GM18511 (cell line): ENCODE results near the gene SLC29A1.
"Not testable (repeated sequence)": the region's sequence is repeated elsewhere in the genome, so short reads cannot be mapped to it uniquely, and the experiment has no call there.

Experiments
- ATAC-seq: cut with Tn5 transposase; IDR thresholded peaks from one replicate; pipeline ENCODE4 v1.9.1; 2021; ENCODE audit warnings: mild to moderate bottlenecking, moderate library complexity; ENCODE audit not compliant: unreplicated experiment

The SLC29A1 gene

GRCh38 chr6:44223319-44224028, at the start of gene SLC29A1:
SLC29A1 (plus strand) TSS chr6:44223595; CDS start chr6:44227314, 3,719 bp downstream.
- peak; percentile 44 for ATAC-seq

- ATAC-seq, result no peak
Observed at GRCh38 chr6:44176130-44176761, 47.1 kb upstream of the SLC29A1 start.

- ATAC-seq, result peak; percentile 62
Observed at GRCh38 chr6:44176762-44177509, 46.5 kb upstream of the SLC29A1 start.

- no peak for ATAC-seq
Observed at GRCh38 chr6:44177691-44178423, 45.5 kb upstream of the SLC29A1 start.

- no peak for ATAC-seq
Observed at GRCh38 chr6:44178424-44179071, 44.8 kb upstream of the SLC29A1 start.

GRCh38 chr6:44179072-44179536, 44.3 kb upstream of the SLC29A1 start:
- no peak for ATAC-seq

GRCh38 chr6:44179648-44180047, 43.7 kb upstream of the SLC29A1 start:
- ATAC-seq, result no peak

GRCh38 chr6:44180406-44180805, 43.0 kb upstream of the SLC29A1 start:
- no peak for ATAC-seq

- no peak for ATAC-seq
Observed at GRCh38 chr6:44180886-44181285, 42.5 kb upstream of the SLC29A1 start.

GRCh38 chr6:44181784-44182183, 41.6 kb upstream of the SLC29A1 start:
- not testable (repeated sequence) for ATAC-seq

GRCh38 chr6:44182911-44183390, 40.4 kb upstream of the SLC29A1 start:
- no peak for ATAC-seq

- ATAC-seq, result no peak
Observed at GRCh38 chr6:44183783-44184182, 39.6 kb upstream of the SLC29A1 start.

GRCh38 chr6:44185356-44185755, 38.0 kb upstream of the SLC29A1 start:
- ATAC-seq, result not testable (repeated sequence)

- no peak for ATAC-seq
Observed at GRCh38 chr6:44185953-44186634, 37.3 kb upstream of the SLC29A1 start.

- no peak for ATAC-seq
Observed at GRCh38 chr6:44186635-44187025, 36.8 kb upstream of the SLC29A1 start.

- ATAC-seq, result no peak
Observed at GRCh38 chr6:44188819-44189218, 34.6 kb upstream of the SLC29A1 start.

GRCh38 chr6:44189257-44189656, 34.1 kb upstream of the SLC29A1 start:
- no peak for ATAC-seq

- no peak for ATAC-seq
Observed at GRCh38 chr6:44190715-44191114, 32.7 kb upstream of the SLC29A1 start.

GRCh38 chr6:44192428-44193041, 30.9 kb upstream of the SLC29A1 start:
- ATAC-seq, result no peak
